ENCODE results near the gene NEBL.

- TF ChIP-seq POLR2A (IDR thresholded peaks at IDR 0.05): no peak
- TF ChIP-seq CTCF (IDR thresholded peaks at IDR 0.05): no peak
Measured at GRCh38 chr10:20795391-20795790, 101.7 kb downstream of the NEBL start.
